Keratinocyte (primary cell): ENCODE data around the gene CHST14. TPM values are rescaled to one million over a fixed set of nuclear protein-coding genes. Genes with fewer than 3 reads are reported as not detected.

ENCODE experiments used
- DNase-seq: peaks from one replicate; pipeline ENCODE4 v3.0.0-alpha.2; 2011; ENCODE audit warnings: low read depth, missing footprints, low spot score
- FAIRE-seq: peaks from 2 replicates; lab custom pipeline; 2011; peaks lifted over from hg19 to GRCh38; lab: Jason Lieb, UNC
- H2AFZ ChIP-seq: 2 replicates; pipeline ENCODE4 v1.6.0; 2012; ENCODE audit warnings: low read length, control low read depth, inconsistent platforms; ENCODE audit not compliant: control insufficient read depth
- H3K27ac ChIP-seq: 2 replicates; pipeline ENCODE4 v1.5.1; 2011; ENCODE audit warnings: low read length; ENCODE audit not compliant: control insufficient read depth, insufficient read depth
- H3K27me3 ChIP-seq: 3 replicates; pipeline ENCODE4 v1.6.0; 2011; ENCODE audit warnings: low read length; ENCODE audit not compliant: control insufficient read depth, insufficient read depth; ENCODE audit errors: extremely low read depth
- H3K36me3 ChIP-seq, 2 experiments: 2 replicates in 1 of 2; 3 replicates in 1 of 2; pipeline ENCODE4 v1.5.1; 2011; ENCODE audit warnings: low read length in 2 of 2, mild to moderate bottlenecking in 1 of 2; ENCODE audit not compliant: control insufficient read depth in 2 of 2, insufficient read depth in 2 of 2; ENCODE audit errors: extremely low read depth in 1 of 2
- H3K4me1 ChIP-seq: 3 replicates; pipeline ENCODE4 v1.5.1; 2011; ENCODE audit warnings: low read length; ENCODE audit not compliant: control insufficient read depth, insufficient read depth; ENCODE audit errors: extremely low read depth
- H3K4me2 ChIP-seq: 3 replicates; pipeline ENCODE4 v1.6.0; 2011; ENCODE audit warnings: low read depth, low read length; ENCODE audit not compliant: control insufficient read depth, insufficient read depth; ENCODE audit errors: extremely low read depth
- H3K4me3 ChIP-seq, 3 experiments: fragments of 200-600 bp in 1 of 3; sonication (generic) in 1 of 3; 2 replicates in 2 of 3; 3 replicates in 1 of 3; pipeline ENCODE4 v1.5.1; 2011 to 2016; ENCODE audit warnings: low read length in 3 of 3, mild to moderate bottlenecking in 3 of 3, control low read depth in 2 of 3, inconsistent platforms in 1 of 3, low read depth in 1 of 3, mixed read lengths in 1 of 3, mixed run types in 1 of 3, moderate library complexity in 1 of 3; ENCODE audit not compliant: control insufficient read depth in 2 of 3, insufficient read depth in 2 of 3; ENCODE audit errors: extremely low read depth in 1 of 3
- H3K79me2 ChIP-seq: 2 replicates; pipeline ENCODE4 v1.6.0; 2012; ENCODE audit warnings: low read length; ENCODE audit not compliant: control insufficient read depth, insufficient read depth
- H3K9ac ChIP-seq: 3 replicates; pipeline ENCODE4 v1.6.0; 2011; ENCODE audit warnings: low read length; ENCODE audit not compliant: control insufficient read depth, insufficient read depth; ENCODE audit errors: extremely low read depth
- H3K9me1 ChIP-seq: 3 replicates; pipeline ENCODE4 v1.6.0; 2011; ENCODE audit warnings: low read length; ENCODE audit not compliant: control insufficient read depth, insufficient read depth; ENCODE audit errors: extremely low read depth
- H3K9me3 ChIP-seq: 2 replicates; pipeline ENCODE4 v1.5.1; 2012; ENCODE audit warnings: low read depth, low read length; ENCODE audit not compliant: control insufficient read depth
- H4K20me1 ChIP-seq: 3 replicates; pipeline ENCODE4 v1.6.0; 2011; ENCODE audit warnings: low read length; ENCODE audit not compliant: control insufficient read depth, insufficient read depth; ENCODE audit errors: extremely low read depth
- EZH2 ChIP-seq: IDR thresholded peaks from one replicate; pipeline ENCODE4 v1.6.1; 2012; ENCODE audit warnings: inconsistent platforms, mild to moderate bottlenecking, low read length, moderate library complexity
- dilution Hi-C: fragments of 300-500 bp; cut with MboI; formaldehyde crosslinking; loops from one replicate; pipeline ENCODE4 v1.7.0; 2020; ENCODE audit warnings: low sequenced_read_pairs; ENCODE audit not compliant: extremely low pct_ligation_motif_present
- polyA plus RNA-seq, 5 experiments: library from polyadenylated mRNA; depleted of rRNA in 3 of 5; stranded (reverse) in 3 of 5; stranded (forward) in 1 of 5; unstranded in 1 of 5; fragments of >200 nt; gene quantifications; 1 replicate in 1 of 5; 2 replicates in 3 of 5; 3 replicates in 1 of 5; pipeline versions ENCODE4 v1.2.1 to v1.2.3, GENCODE V29; 2011 to 2012; ENCODE audit warnings: missing spikeins in 2 of 5, low read depth in 1 of 5, low replicate concordance in 1 of 5
- TF ChIP-seq, protein P1 (sequence below), 3 experiments: IDR thresholded peaks in 1 of 3; conservative IDR thresholded peaks in 1 of 3; optimal IDR thresholded peaks in 1 of 3; 2 replicates in 2 of 3; 3 replicates in 1 of 3; pipeline versions ENCODE3 to v1.5.1; 2011; ENCODE audit warnings: low read length in 3 of 3, mild to moderate bottlenecking in 3 of 3, moderate library complexity in 2 of 3, control low read depth in 1 of 3, inconsistent platforms in 1 of 3; ENCODE audit not compliant: insufficient read depth in 2 of 3; ENCODE audit errors: extremely low read depth in 1 of 3

The CHST14 gene
- polyA plus RNA-seq, 1 donor (not counting 4 experiments of a cell fraction or from before 2014, with no cell fraction given), result 1.5 TPM

DNA sequence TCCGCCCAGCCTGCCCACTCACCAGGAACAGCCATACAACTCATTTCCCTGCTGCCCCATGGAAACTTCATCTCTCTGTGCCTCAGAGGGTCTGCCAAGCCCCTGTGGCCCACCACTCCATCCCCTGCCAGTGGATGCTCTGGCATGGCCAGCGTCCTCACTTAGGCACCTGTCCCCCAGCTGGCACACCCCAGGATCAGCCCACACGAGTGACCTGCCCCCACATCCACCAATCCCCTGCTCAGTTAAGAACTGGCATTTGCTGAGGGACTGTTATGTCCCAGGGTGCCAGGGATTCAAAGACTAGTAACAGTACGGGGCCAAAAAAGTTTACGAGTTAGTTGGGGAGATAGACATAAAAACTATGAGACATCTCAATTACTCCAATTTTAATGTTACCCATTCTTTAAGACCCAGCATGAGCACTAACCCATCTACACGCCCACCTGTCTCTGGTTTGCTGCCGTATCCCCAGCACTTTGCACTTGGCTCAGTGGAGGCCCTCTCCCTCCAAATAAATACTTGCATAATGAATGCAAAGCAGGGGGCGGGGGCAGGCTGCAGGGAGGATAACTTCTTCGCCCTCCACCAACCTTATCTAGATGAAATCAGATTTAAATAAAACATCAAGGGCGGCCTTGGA, 41.6 kb upstream of the CHST14 start:
- no peaks in the 10 kb centered on the region for H3K9me1 ChIP-seq
- no peak overlapping the region for H3K9ac ChIP-seq
- no peaks in the 10 kb centered on the region for H3K79me2 ChIP-seq
- peaks cover 10% of the 10 kb centered on the region for H3K4me1 ChIP-seq
- H3K36me3 ChIP-seq, result no peaks in the 10 kb centered on the region
- no peak overlapping the region for H3K4me3 ChIP-seq
- no peak for DNase-seq
- no peak for FAIRE-seq
- H3K27ac ChIP-seq, result no peak overlapping the region
- peaks cover 10% of the 10 kb centered on the region for H3K27me3 ChIP-seq
- H3K9me3 ChIP-seq, result no peaks in the 10 kb centered on the region
- no peaks in the 10 kb centered on the region for H4K20me1 ChIP-seq
- TF ChIP-seq EZH2, result no peak
- TF ChIP-seq, protein P1, sequence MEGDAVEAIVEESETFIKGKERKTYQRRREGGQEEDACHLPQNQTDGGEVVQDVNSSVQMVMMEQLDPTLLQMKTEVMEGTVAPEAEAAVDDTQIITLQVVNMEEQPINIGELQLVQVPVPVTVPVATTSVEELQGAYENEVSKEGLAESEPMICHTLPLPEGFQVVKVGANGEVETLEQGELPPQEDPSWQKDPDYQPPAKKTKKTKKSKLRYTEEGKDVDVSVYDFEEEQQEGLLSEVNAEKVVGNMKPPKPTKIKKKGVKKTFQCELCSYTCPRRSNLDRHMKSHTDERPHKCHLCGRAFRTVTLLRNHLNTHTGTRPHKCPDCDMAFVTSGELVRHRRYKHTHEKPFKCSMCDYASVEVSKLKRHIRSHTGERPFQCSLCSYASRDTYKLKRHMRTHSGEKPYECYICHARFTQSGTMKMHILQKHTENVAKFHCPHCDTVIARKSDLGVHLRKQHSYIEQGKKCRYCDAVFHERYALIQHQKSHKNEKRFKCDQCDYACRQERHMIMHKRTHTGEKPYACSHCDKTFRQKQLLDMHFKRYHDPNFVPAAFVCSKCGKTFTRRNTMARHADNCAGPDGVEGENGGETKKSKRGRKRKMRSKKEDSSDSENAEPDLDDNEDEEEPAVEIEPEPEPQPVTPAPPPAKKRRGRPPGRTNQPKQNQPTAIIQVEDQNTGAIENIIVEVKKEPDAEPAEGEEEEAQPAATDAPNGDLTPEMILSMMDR (optimal IDR thresholded peaks at IDR 0.05 in 1 of 3, IDR thresholded peaks at IDR 0.05 in 1 of 3, conservative IDR thresholded peaks at IDR 0.05 in 1 of 3; ENCODE audit: extremely low read depth in 1 of 3, insufficient read depth in 2 of 3, low read length in 3 of 3), result no peak
- no peak overlapping the region for H2AFZ ChIP-seq
- dilution Hi-C loops, result no loop called here
- H3K4me2 ChIP-seq, result no peak overlapping the region

DNA sequence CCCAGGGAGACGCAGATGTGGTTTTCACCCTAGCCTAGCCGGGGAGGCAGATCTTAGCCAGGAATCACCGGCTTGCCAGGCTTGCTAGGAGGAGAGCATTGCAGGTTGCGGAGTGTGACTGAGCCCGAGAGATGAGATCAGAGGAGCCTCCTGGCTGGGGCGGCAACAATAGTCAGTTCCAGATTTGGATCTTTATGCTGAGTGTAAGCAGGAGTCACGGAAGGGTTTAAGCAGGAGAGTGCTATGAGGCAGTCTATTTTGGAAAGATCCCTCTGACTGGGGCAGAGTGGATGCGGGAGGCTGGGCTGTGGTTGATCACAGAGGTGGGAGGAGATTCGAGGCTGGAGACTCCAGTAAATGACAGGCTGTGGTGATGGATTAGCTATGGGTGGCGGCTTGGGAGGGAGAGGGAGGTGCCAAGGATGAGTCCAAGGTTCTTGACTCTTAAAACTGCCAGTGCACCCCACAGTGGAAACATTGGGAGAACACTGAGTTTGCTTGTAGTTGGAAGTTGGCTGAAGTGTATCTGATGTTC, 40.4 kb upstream of the CHST14 start:
- dilution Hi-C loops, result no loop called here
- H3K27me3 ChIP-seq, result peaks cover 21% of the 10 kb centered on the region
- H3K9me1 ChIP-seq, result no peaks in the 10 kb centered on the region
- no peaks in the 10 kb centered on the region for H3K36me3 ChIP-seq
- FAIRE-seq (peak; percentile 76), DNase-seq (peak; percentile 25)
- H2AFZ ChIP-seq, result peak overlapping the region; percentile 88
- TF ChIP-seq, protein P1 (optimal IDR thresholded peaks at IDR 0.05 in 1 of 3, IDR thresholded peaks at IDR 0.05 in 1 of 3, conservative IDR thresholded peaks at IDR 0.05 in 1 of 3; ENCODE audit: extremely low read depth in 1 of 3, insufficient read depth in 2 of 3, low read length in 3 of 3), result no peak
- TF ChIP-seq EZH2, result no peak
- H3K4me2 ChIP-seq, result peak overlapping the region; percentile 76
- H3K9me3 ChIP-seq, result no peaks in the 10 kb centered on the region
- no peaks in the 10 kb centered on the region for H3K79me2 ChIP-seq
- no peak overlapping the region for H3K27ac ChIP-seq
- H4K20me1 ChIP-seq, result no peaks in the 10 kb centered on the region
- peaks cover 10% of the 10 kb centered on the region for H3K4me1 ChIP-seq
- H3K4me3 ChIP-seq, result peak overlapping the region in 2 of 3 experiments; percentile 47 to 62
- H3K9ac ChIP-seq, result peak overlapping the region; percentile 49
